GM12874 (cell line): Measurements from ENCODE around the gene ZNF462.

Experiments used
- TF ChIP-seq, protein P1 (sequence below): IDR thresholded peaks from 2 replicates; pipeline ENCODE4 v1.5.1; 2011; ENCODE audit warnings: low read depth, mild to moderate bottlenecking, control low read depth, low read length, moderate library complexity; ENCODE audit not compliant: insufficient read depth

ZNF462 gene

DNA sequence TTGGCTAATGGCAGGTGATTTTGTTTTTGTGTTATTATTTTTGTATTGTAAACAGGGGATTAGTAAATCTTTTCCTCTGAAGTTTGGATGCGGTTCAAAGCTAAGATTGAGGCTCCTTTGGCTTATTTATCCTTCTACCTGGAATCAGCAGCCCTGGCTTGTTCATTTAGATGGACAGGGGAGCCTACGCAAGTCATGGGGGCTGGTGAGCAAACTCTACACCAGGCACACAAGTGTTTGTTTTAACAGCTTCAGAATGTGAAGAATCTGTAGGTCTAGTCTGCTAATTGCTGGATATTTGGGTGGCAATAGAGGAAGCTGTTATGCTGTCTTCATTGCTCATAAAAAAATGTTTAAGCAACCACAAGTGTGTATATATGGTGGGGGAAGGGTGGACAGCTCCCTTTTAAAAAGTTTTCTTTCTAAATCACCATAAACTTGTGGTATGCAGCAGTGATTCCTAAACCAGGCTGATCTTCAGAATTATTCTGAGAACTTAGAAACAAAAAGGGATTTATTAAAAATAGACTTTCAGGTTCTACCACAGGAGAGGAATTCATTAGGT is 20.7 kb downstream of the ZNF462 start:
- TF ChIP-seq, protein P1, sequence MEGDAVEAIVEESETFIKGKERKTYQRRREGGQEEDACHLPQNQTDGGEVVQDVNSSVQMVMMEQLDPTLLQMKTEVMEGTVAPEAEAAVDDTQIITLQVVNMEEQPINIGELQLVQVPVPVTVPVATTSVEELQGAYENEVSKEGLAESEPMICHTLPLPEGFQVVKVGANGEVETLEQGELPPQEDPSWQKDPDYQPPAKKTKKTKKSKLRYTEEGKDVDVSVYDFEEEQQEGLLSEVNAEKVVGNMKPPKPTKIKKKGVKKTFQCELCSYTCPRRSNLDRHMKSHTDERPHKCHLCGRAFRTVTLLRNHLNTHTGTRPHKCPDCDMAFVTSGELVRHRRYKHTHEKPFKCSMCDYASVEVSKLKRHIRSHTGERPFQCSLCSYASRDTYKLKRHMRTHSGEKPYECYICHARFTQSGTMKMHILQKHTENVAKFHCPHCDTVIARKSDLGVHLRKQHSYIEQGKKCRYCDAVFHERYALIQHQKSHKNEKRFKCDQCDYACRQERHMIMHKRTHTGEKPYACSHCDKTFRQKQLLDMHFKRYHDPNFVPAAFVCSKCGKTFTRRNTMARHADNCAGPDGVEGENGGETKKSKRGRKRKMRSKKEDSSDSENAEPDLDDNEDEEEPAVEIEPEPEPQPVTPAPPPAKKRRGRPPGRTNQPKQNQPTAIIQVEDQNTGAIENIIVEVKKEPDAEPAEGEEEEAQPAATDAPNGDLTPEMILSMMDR, result no peak

- TF ChIP-seq, protein P1, result no peak
These were observed 22.5 kb downstream of the ZNF462 start for GRCh38 chr9:106885451-106885850.

DNA sequence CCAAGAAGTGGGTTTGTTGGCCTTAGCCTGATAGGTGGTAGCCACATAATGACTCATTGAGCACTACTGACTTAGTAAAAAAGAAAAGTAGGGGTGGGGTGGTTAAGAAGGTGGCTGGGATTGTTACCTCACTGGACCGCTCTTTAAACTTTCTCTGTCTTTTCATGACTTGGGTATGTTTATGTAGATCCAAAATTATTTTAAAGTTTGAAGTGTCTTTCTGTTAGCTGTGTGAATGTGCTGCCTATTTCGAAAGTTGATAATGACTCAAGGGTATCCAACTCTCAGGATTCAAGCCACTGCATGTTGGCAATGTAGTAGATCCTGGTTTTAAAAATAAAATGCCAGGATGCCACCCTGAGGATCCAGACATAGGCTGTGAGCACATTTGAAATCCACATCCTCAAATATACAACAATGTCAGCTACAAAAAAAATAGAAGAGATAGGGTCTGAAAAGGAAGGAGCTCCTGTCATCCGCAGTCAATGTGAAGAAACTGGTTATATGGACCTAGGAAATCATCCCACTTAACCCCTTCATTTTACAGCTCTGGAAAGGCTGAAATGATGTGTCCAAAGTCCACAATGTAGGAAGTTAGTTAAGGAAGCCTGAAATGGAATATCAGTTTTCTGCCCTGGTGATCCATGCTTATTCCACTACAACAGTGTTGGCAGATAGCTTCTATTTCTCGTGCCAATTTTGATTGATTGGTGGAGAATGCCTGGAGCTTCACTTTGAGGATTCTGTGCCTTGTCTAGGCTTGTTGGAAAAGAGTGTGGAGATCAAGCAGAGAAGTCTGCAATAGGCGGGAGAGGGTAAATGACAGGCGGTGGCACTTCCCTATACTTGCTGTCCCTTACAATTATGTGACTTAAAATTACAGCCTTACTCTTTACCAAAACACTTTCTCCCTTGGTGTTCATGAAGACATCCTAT is 23.4 kb downstream of the ZNF462 start:
- TF ChIP-seq, protein P1, result no peak

- TF ChIP-seq, protein P1, result no peak
These were observed 24.1 kb downstream of the ZNF462 start for GRCh38 chr9:106887066-106887465.

GRCh38 chr9:106889061-106889590 is 26.2 kb downstream of the ZNF462 start:
- TF ChIP-seq, protein P1, result no peak

DNA sequence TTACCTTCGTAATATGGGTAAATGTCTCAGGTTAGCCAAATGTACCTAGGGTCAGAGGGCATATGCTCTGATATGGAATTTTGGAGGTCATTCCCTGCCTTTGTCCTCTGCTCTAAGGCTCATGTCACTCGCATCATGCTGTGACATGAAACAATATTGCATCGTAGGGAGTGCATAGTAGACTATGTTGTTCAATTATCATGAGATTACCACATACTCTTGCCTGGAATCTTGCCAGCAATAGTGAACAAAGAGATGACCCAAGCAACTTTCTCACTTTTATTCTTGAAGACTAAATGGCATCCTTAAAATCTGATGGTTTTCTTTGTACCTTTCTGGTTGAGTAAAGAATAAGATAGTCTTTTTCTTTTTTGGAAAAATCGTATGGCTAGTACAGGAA is 27.6 kb downstream of the ZNF462 start:
- TF ChIP-seq, protein P1, result no peak

GRCh38 chr9:106891286-106891685 is 28.3 kb downstream of the ZNF462 start:
- TF ChIP-seq, protein P1, result no peak
